Tibial nerve (tissue), 3 donors: ENCODE measurements around the gene RPS13.

Source experiments
- CTCF ChIP-seq, 5 experiments: fragments of 200-600 bp in 3 of 5; fragments of 450-650 bp in 2 of 5; sonication (generic) in 3 of 5; IDR thresholded peaks; one replicate each; pipeline ENCODE4 v1.5.1; 2016 to 2019; ENCODE audit warnings: antibody characterized with exemption in 5 of 5, mild to moderate bottlenecking in 3 of 5, moderate library complexity in 2 of 5
- POLR2A ChIP-seq, 2 donors: fragments of 450-650 bp; IDR thresholded peaks; one replicate each; pipeline ENCODE4 v1.6.1; 2017; ENCODE audit warnings: antibody characterized with exemption in 2 of 2, mild to moderate bottlenecking in 2 of 2, moderate library complexity in 2 of 2

DNA sequence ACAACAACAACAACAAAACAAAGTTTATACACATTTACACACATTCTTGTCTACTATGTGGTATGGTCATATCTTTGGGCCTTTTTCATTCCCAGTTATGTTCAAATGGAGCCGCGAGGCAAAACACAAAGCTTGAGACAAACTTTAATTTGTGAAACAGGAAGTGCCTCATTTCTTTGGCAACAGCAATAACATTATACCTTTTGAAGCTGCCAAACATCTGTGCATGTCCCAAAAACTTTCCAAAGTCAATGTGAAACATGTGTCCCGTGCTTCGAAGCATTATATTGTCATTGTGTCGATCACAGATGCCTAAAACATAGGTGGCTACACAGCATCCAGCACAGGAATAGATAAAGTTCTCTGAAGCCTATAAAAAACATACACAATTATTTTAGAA is 25.0 kb upstream of the RPS13 start:
- TF ChIP-seq POLR2A (IDR thresholded peaks at IDR 0.05) (no peak), CTCF (IDR thresholded peaks at IDR 0.05) (no peak)
